ENCODE results near the gene ATXN7.

ATXN7 gene

DNA sequence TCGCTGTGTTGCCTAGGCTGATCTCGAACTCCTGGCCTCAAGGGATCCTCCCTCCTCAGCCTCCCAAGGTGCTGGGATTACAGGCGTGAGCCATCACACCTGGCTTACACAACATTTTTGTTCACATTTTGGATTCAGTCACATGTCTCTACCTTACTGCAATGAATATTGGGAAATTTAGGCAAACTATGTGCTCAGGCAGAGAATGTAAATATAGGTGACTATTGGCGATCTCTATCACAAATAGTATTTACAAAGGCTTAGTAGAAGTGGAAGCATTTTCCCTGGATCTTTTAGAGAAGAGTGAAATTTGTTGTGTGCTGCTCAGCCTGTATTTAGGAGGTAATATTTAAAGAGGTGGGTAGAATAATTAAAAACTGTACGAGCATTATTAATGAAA, 27.9 kb downstream of the ATXN7 start:
- TF ChIP-seq, protein P1, sequence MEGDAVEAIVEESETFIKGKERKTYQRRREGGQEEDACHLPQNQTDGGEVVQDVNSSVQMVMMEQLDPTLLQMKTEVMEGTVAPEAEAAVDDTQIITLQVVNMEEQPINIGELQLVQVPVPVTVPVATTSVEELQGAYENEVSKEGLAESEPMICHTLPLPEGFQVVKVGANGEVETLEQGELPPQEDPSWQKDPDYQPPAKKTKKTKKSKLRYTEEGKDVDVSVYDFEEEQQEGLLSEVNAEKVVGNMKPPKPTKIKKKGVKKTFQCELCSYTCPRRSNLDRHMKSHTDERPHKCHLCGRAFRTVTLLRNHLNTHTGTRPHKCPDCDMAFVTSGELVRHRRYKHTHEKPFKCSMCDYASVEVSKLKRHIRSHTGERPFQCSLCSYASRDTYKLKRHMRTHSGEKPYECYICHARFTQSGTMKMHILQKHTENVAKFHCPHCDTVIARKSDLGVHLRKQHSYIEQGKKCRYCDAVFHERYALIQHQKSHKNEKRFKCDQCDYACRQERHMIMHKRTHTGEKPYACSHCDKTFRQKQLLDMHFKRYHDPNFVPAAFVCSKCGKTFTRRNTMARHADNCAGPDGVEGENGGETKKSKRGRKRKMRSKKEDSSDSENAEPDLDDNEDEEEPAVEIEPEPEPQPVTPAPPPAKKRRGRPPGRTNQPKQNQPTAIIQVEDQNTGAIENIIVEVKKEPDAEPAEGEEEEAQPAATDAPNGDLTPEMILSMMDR (IDR thresholded peaks at IDR 0.05), result no peak
- H3K27ac ChIP-seq, result no peak overlapping the region

GRCh38 chr3:63892773-63893352, 29.2 kb downstream of the ATXN7 start:
- TF ChIP-seq ZFX (IDR thresholded peaks at IDR 0.05; ENCODE audit: borderline replicate concordance), result no peak
- TF ChIP-seq, protein P1 (IDR thresholded peaks at IDR 0.05), result no peak

DNA sequence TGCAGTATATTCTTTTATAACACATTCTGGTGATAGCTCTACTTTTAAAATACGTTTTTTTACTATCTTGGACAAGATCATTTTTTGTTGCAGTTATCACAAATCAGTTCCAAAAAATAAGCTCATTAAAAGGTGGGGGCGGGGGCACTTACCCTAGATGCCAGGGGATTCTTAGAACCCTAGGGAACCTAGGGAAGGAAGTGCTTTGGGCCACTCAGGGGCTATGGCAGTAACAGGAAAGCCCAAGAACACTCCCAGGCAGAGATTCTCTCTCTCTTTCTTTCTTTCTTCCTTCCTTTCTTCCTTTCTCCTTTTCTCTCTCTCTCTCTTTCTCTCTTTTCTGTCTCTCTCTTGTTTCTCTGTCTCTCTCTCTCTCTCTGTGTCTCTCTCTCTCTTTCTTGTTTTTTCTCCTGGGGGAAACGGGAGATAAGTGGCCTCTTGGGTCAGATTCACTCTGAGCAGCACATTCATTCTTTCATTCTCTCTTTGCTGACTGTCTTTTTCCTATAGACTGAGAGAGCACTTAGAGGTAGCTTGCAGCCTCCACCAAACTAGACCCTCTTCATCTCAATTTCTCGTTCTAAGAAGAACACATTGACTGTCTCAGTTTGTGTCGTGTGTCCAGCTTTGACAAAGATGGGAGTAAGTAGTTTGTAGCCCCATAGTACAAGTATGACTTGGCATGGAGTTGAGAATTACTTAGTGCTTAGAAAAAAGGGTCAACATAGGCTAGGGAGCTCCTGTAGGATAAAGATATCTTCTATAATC, 31.9 kb downstream of the ATXN7 start:
- TF ChIP-seq, protein P1 (IDR thresholded peaks at IDR 0.05), result no peak
- no peak overlapping the region for H3K27ac ChIP-seq

More at GRCh38 chr3:63892773-63893352, 29.2 kb downstream of the ATXN7 start:
- H3K27ac ChIP-seq, result no peak overlapping the region

GRCh38 chr3:63896332-63897030, 32.8 kb downstream of the ATXN7 start:
- TF ChIP-seq, protein P1 (IDR thresholded peaks at IDR 0.05), result no peak
- no peak for TF ChIP-seq ZFX (IDR thresholded peaks at IDR 0.05; ENCODE audit: borderline replicate concordance)
- no peak overlapping the region for H3K27ac ChIP-seq

DNA sequence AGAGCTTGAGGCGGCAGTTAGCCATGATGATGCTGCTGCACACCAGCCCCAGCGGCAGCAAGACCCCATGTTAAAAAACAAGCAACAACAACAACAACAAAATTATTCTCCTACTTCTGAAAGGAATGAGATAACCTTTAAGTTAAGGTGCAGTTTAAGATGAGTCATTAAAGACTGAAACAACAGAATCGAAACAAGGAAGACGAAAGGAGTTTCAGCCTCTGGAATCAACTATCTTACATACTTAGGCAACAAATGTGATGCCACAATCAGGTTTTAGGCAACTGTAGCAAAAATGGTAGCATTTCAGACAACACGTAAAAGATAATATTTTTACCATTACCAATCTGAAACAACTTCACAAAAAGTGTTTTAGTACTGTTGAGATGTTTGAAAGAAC, 36.3 kb downstream of the ATXN7 start:
- TF ChIP-seq, protein P1 (IDR thresholded peaks at IDR 0.05), result no peak
- TF ChIP-seq ZFX (IDR thresholded peaks at IDR 0.05; ENCODE audit: borderline replicate concordance), result no peak

GRCh38 chr3:63900459-63900858, 36.8 kb downstream of the ATXN7 start:
- no peak overlapping the region for H3K27ac ChIP-seq
- no peak for TF ChIP-seq ZFX (IDR thresholded peaks at IDR 0.05; ENCODE audit: borderline replicate concordance)
- TF ChIP-seq, protein P1 (IDR thresholded peaks at IDR 0.05), result no peak

More for the DNA sequence above, 36.3 kb downstream of the ATXN7 start:
- H3K27ac ChIP-seq, result no peak overlapping the region

Measured in 22Rv1 (cell line).